ENCODE results near the gene HLA-DQB1.
"Not testable (repeated sequence)": the region's sequence is repeated elsewhere in the genome, so short reads cannot be mapped to it uniquely, and the experiment has no call there.

The HLA-DQB1 gene

DNA sequence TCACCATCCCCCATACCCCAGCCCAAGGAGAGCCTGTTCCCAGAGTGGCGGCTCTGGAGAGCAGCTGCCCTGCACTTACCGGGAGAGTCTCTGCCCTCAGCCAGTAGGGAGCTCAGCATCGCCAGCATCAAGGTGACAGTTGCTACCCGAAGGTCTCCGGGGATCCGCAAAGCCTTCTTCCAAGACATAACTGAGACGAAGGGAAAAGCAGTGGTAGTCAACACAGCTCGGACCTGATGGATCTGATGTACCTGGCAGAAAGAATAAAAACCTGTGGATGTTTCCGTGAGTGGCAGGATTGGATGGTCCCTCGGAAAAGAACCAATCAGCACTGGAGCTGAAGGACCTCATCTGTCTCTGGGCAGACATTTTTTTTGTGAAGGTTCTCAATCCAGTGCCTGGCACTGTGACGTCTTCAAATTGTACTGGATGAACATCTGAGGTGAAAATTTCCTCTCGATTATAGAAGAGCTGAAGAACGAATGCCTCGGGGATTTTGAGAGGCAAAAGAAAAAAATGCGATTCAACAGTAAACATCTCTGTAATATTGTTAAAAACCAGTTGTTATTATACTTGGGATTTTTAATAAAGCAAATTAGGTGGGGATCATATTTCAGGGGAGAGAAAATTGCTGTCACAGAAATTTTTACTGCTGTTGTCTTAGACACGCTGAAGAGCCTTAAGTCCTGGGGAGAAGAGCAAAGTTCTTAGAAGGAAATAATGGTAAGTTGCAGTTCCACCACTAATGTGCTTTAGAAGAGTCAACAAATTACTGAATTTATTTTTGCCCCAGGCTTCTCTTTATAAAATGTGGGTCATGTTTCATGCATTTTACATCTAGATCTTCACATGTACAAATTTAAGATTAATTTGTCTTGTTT, at the start of gene HLA-DQB1:
Gene HLA-DQB1 (minus strand): TSS at position 238 of the 881 bp plus-strand sequence. CDS start 50 bp downstream, at position 188.
- no peak within 1 kb of the TSS for H3K27ac ChIP-seq (ENCODE audit: low read length)
- no peak within 1 kb of the TSS for H3K4me2 ChIP-seq (ENCODE audit: insufficient read depth, low read length)
- H3K9me3 ChIP-seq (ENCODE audit: insufficient read depth, low read length, severe bottlenecking) = peaks cover 6% of the 10 kb centered on the region
- H3K79me2 ChIP-seq (ENCODE audit: insufficient read depth, low read length) = no peaks in the 10 kb centered on the region
- no peak within 1 kb of the TSS for H2AFZ ChIP-seq (ENCODE audit: low read depth, low read length)
- H3K27me3 ChIP-seq (ENCODE audit: insufficient read depth, low read length, poor library complexity) = no peaks in the 10 kb centered on the region
- H3K4me1 ChIP-seq (ENCODE audit: insufficient read depth, low read length) = no peaks in the 10 kb centered on the region
- ATAC-seq (ENCODE audit: insufficient read depth, low read depth) (no peak), DNase-seq (no peak)
- no peak within 1 kb of the TSS for H3K9ac ChIP-seq (ENCODE audit: low read depth, low read length)
- H3K36me3 ChIP-seq (ENCODE audit: insufficient read depth, low read length) = no peaks in the 10 kb centered on the region
- H4K20me1 ChIP-seq (ENCODE audit: insufficient read depth, low read length) = no peaks in the 10 kb centered on the region
- no peak within 1 kb of the TSS for H3K4me3 ChIP-seq (ENCODE audit: low read depth in 1 of 2, low read length in 2 of 2)
- no peak for TF ChIP-seq EZH2 (IDR thresholded peaks at IDR 0.05; ENCODE audit: borderline replicate concordance, low read depth, low read length, severe bottlenecking)
- TF ChIP-seq, protein P1, sequence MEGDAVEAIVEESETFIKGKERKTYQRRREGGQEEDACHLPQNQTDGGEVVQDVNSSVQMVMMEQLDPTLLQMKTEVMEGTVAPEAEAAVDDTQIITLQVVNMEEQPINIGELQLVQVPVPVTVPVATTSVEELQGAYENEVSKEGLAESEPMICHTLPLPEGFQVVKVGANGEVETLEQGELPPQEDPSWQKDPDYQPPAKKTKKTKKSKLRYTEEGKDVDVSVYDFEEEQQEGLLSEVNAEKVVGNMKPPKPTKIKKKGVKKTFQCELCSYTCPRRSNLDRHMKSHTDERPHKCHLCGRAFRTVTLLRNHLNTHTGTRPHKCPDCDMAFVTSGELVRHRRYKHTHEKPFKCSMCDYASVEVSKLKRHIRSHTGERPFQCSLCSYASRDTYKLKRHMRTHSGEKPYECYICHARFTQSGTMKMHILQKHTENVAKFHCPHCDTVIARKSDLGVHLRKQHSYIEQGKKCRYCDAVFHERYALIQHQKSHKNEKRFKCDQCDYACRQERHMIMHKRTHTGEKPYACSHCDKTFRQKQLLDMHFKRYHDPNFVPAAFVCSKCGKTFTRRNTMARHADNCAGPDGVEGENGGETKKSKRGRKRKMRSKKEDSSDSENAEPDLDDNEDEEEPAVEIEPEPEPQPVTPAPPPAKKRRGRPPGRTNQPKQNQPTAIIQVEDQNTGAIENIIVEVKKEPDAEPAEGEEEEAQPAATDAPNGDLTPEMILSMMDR (IDR thresholded peaks at IDR 0.05; ENCODE audit: borderline replicate concordance, extremely low read depth, low read length, poor library complexity, severe bottlenecking) = no peak

DNA sequence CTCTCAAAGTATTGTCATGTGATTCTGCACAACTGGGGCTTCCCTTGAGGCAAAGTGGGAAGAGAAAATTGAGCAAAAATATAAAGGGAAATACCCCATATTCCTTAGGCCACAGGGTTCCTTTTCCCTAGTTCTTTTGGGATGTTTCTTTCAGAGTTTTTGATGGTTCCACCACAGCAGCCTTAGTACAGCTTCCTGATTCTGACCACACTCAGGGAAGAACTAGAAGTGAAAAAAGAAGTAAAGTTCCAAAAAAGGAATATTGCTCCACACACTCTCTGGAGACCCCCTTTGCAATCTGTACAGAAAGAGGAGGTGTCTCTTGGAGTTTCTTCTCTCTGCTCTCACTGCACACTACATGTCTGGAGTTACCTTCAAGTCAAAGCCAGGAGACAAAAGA, 46.8 kb upstream of the HLA-DQB1 start:
- no peak for TF ChIP-seq EZH2 (IDR thresholded peaks at IDR 0.05; ENCODE audit: borderline replicate concordance, low read depth, low read length, severe bottlenecking)
- TF ChIP-seq, protein P1 (IDR thresholded peaks at IDR 0.05; ENCODE audit: borderline replicate concordance, extremely low read depth, low read length, poor library complexity, severe bottlenecking) = no peak
- Histone ChIP-seq H4K20me1 (ENCODE audit: insufficient read depth, low read length) (no peaks in the 10 kb centered on the region), H3K27me3 (ENCODE audit: insufficient read depth, low read length, poor library complexity) (peaks cover 34% of the 10 kb centered on the region), H3K79me2 (ENCODE audit: insufficient read depth, low read length) (no peaks in the 10 kb centered on the region), H3K27ac (ENCODE audit: low read length) (no peak overlapping the region), H3K36me3 (ENCODE audit: insufficient read depth, low read length) (no peaks in the 10 kb centered on the region), H3K4me3 (ENCODE audit: low read depth in 1 of 2, low read length in 2 of 2) (no peak overlapping the region), H3K4me2 (ENCODE audit: insufficient read depth, low read length) (no peak overlapping the region), H3K4me1 (ENCODE audit: insufficient read depth, low read length) (no peaks in the 10 kb centered on the region), H3K9me3 (ENCODE audit: insufficient read depth, low read length, severe bottlenecking) (no peaks in the 10 kb centered on the region), H2AFZ (ENCODE audit: low read depth, low read length) (no peak overlapping the region), H3K9ac (ENCODE audit: low read depth, low read length) (no peak overlapping the region)
- DNase-seq (no peak), ATAC-seq (ENCODE audit: insufficient read depth, low read depth) (no peak)

DNA sequence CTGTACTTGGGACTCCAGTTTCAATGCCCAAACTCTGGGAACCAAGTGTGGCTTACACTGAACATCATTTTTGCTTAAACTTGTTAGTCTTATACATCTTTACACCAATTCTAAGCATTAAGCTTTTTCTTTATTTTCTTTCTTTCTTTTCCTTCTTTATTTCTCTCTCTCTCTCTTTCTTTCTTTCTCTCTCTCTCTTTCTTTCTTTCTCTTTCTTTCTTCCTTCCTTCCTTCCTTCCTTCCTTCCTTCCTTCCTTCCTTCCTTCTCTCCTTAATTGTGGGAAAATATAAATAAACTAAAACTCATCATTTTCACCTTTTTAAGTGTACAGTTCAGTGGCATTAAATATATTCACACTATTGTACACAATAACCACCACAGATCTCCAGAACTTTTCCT, 43.2 kb upstream of the HLA-DQB1 start:
- Histone ChIP-seq H3K27ac (ENCODE audit: low read length) (no peak overlapping the region), H4K20me1 (ENCODE audit: insufficient read depth, low read length) (no peaks in the 10 kb centered on the region), H3K4me1 (ENCODE audit: insufficient read depth, low read length) (no peaks in the 10 kb centered on the region), H3K9me3 (ENCODE audit: insufficient read depth, low read length, severe bottlenecking) (no peaks in the 10 kb centered on the region), H3K27me3 (ENCODE audit: insufficient read depth, low read length, poor library complexity) (peaks cover 25% of the 10 kb centered on the region), H2AFZ (ENCODE audit: low read depth, low read length) (no peak overlapping the region), H3K4me3 (ENCODE audit: low read depth in 1 of 2, low read length in 2 of 2) (no peak overlapping the region), H3K36me3 (ENCODE audit: insufficient read depth, low read length) (no peaks in the 10 kb centered on the region), H3K9ac (ENCODE audit: low read depth, low read length) (no peak overlapping the region), H3K79me2 (ENCODE audit: insufficient read depth, low read length) (no peaks in the 10 kb centered on the region), H3K4me2 (ENCODE audit: insufficient read depth, low read length) (no peak overlapping the region)
- no peak for DNase-seq
- TF ChIP-seq, protein P1 (IDR thresholded peaks at IDR 0.05; ENCODE audit: borderline replicate concordance, extremely low read depth, low read length, poor library complexity, severe bottlenecking) = no peak
- TF ChIP-seq EZH2 (IDR thresholded peaks at IDR 0.05; ENCODE audit: borderline replicate concordance, low read depth, low read length, severe bottlenecking) = no peak
- no peak for ATAC-seq (ENCODE audit: insufficient read depth, low read depth)

DNA sequence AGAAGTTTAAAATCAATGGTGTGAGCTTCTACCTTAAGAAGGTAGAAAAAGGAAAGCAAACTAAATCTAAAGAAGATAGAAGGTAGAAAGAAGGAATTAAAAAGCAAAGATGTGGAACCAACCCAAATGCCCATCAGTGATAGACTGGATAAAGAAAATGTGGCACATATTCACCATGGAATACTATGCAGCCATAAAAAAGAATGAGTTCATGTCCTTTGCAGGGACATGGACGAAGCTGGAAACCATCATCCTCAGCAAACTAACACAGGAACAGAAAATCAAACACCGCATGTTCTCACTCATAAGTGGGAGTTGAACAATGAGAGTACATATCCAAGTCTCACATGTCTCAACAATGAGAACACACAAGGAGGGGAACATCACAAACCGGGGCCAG, 38.7 kb upstream of the HLA-DQB1 start:
- H3K9me3 ChIP-seq (ENCODE audit: insufficient read depth, low read length, severe bottlenecking); H3K4me2 ChIP-seq (ENCODE audit: insufficient read depth, low read length); H3K36me3 ChIP-seq (ENCODE audit: insufficient read depth, low read length); H2AFZ ChIP-seq (ENCODE audit: low read depth, low read length); H4K20me1 ChIP-seq (ENCODE audit: insufficient read depth, low read length); H3K9ac ChIP-seq (ENCODE audit: low read depth, low read length); DNase-seq; H3K27ac ChIP-seq (ENCODE audit: low read length); H3K4me3 ChIP-seq (ENCODE audit: low read depth in 1 of 2, low read length in 2 of 2); H3K4me1 ChIP-seq (ENCODE audit: insufficient read depth, low read length); H3K79me2 ChIP-seq (ENCODE audit: insufficient read depth, low read length); ATAC-seq (ENCODE audit: insufficient read depth, low read depth): not testable (repeated sequence)
- H3K27me3 ChIP-seq (ENCODE audit: insufficient read depth, low read length, poor library complexity) = peaks cover 28% of the 10 kb centered on the region

Data from DND-41 (cell line).